GM12892 (cell line): ENCODE results near the gene OR5AP2.

Source experiments
- POLR2A ChIP-seq: IDR thresholded peaks from 2 replicates; pipeline ENCODE4 v1.6.1; 2011; ENCODE audit warnings: low read depth, low read length, control low read depth
- POLR2AphosphoS5 ChIP-seq: IDR thresholded peaks from 2 replicates; pipeline ENCODE4 v1.6.1; 2011; ENCODE audit warnings: low read depth, low read length, control low read depth
- TAF1 ChIP-seq: IDR thresholded peaks from 2 replicates; pipeline ENCODE4 v1.6.1; 2011; ENCODE audit warnings: low read depth, mild to moderate bottlenecking, control low read depth, low read length, borderline replicate concordance

DNA sequence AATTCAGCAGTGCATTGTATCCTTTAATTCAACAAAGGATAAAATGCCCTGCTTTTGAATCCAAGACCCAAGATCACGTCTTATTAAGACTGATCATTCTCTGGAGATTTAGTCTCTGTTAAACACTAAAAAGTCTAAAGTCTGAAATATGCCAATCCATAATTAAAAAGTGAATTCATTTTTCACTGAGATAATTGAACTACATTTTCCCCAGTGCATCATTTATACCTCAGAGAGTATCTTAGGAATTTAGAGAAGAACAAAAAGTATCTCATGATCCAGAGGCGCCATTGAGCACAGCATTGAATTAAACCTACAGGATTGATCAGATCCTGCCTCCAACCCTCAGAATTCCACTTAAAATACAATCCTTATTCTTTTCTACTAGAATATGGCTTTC is 5.4 kb downstream of the OR5AP2 start:
- no peak for TF ChIP-seq TAF1
- TF ChIP-seq POLR2AphosphoS5: no peak
- no peak for TF ChIP-seq POLR2A
